HUES48 (cell line): Measurements from ENCODE around the gene SERPINA4.

Experiments
- H3K27ac ChIP-seq: one replicate; pipeline ENCODE4 v1.7.0; 2013; ENCODE audit warnings: low read depth, low read length, inconsistent platforms
- H3K27me3 ChIP-seq: 2 replicates; pipeline ENCODE4 v1.6.1; 2013; ENCODE audit warnings: mild to moderate bottlenecking, low read length; ENCODE audit not compliant: control insufficient read depth, insufficient read depth
- H3K36me3 ChIP-seq: 2 replicates; pipeline ENCODE4 v1.6.1; 2013; ENCODE audit warnings: low read length; ENCODE audit not compliant: control insufficient read depth, insufficient read depth
- H3K4me1 ChIP-seq: 2 replicates; pipeline ENCODE4 v1.6.1; 2013; ENCODE audit warnings: mild to moderate bottlenecking, low read length; ENCODE audit not compliant: control insufficient read depth, insufficient read depth
- H3K4me3 ChIP-seq: 2 replicates; pipeline ENCODE4 v1.5.1; 2013; ENCODE audit warnings: mild to moderate bottlenecking, low read depth, low read length
- H3K9ac ChIP-seq: 2 replicates; pipeline ENCODE4 v1.6.1; 2013; ENCODE audit warnings: mild to moderate bottlenecking, low read depth, low read length, moderate library complexity
- H3K9me3 ChIP-seq: 2 replicates; pipeline ENCODE4 v1.6.1; 2013; ENCODE audit warnings: low read length; ENCODE audit not compliant: control insufficient read depth, insufficient read depth

The SERPINA4 gene

DNA sequence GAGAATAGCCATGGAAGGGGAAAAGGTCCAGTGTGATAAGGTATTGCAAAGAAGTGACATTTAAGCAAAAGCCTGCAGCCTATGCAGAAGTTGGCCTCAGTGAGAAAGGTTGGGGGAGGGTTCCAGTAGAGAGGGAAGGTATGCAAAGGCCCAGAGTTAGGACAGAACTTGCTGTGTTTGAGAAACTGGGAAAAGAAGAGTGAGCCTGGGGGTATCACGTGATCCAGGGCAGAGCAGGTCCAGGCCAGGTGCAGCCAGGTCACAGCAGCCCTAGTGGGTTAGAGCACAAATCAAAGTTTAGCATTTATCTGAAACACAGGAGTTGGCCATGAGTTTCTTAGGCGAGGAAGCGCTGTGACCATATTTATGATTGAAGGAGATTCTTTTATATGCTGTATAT lies 21.6 kb downstream of the SERPINA4 start:
- no peak overlapping the region for H3K4me3 ChIP-seq
- H3K9ac ChIP-seq: no peak overlapping the region
- H3K27ac ChIP-seq: no peak overlapping the region
- H3K27me3 ChIP-seq: no peaks in the 10 kb centered on the region
- peaks cover 10% of the 10 kb centered on the region for H3K9me3 ChIP-seq
- H3K4me1 ChIP-seq: no peaks in the 10 kb centered on the region
- H3K36me3 ChIP-seq: no peaks in the 10 kb centered on the region

- H3K4me3 ChIP-seq: no peak overlapping the region
- H3K27ac ChIP-seq: no peak overlapping the region
- H3K9ac ChIP-seq: no peak overlapping the region
- no peaks in the 10 kb centered on the region for H3K27me3 ChIP-seq
- H3K4me1 ChIP-seq: no peaks in the 10 kb centered on the region
- H3K36me3 ChIP-seq: no peaks in the 10 kb centered on the region
- H3K9me3 ChIP-seq: peaks cover 10% of the 10 kb centered on the region; the same call in 1 of the 2 replicates
These were observed 22.3 kb downstream of the SERPINA4 start for GRCh38 chr14:94583557-94583956.

DNA sequence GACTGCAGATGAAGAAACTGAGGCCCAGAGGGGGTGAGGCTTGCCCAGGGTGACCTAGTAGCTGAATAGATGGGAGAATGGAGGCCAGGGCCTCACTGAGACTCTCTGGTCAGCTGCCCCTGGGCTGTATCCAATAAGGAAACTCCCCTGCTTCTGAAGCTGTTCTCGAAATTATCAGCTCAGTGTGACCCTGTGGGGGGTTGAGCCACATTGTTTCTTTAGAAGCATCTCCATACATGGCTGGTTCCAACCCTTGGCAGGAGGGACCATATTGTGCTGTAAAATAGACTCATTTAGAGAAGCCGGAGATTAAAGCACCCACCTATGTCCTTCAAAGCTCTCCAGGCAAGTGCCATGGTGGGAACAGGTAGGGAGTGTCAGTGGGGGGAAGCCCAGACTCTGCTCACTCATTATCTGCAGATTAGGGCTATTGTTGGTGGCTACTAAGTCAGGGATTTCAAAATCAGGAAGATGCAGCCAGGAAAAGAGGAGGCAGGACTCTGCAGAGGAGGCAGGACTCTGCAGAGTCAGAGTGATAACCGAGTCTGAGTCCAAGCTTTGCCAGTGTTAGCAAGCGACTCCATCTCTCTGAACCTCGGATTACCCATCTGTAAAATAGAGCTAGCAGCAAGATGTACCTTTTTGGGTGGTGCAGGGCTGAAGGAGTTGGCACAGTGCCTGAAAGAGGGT lies 23.5 kb downstream of the SERPINA4 start:
- Histone ChIP-seq H3K4me1 (no peaks in the 10 kb centered on the region), H3K4me3 (no peak overlapping the region), H3K27ac (no peak overlapping the region), H3K36me3 (no peaks in the 10 kb centered on the region), H3K27me3 (no peaks in the 10 kb centered on the region), H3K9me3 (peaks cover 10% of the 10 kb centered on the region; the same call in 1 of the 2 replicates), H3K9ac (no peak overlapping the region)

DNA sequence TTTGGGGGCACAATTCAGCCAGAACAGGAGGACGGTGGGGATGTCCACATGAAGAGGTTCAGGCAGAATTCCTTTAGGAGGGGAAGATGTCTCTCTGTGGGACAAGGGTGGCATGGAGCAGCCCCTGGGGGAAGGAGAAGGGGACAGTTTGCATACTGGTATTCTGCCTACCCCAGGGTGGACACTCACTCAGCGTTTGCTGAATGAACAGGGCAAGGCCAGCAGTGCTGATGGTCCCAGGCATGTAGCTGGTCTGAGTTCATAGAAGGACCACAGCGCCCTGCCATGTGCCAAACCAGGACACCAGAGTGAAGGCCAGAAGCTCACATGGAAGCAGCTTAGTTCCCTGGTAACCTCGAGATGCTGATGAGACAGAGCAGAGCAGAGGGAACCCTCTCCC lies 25.4 kb downstream of the SERPINA4 start:
- Histone ChIP-seq H3K9ac (no peak overlapping the region), H3K4me3 (no peak overlapping the region), H3K27me3 (no peaks in the 10 kb centered on the region), H3K4me1 (no peaks in the 10 kb centered on the region), H3K36me3 (no peaks in the 10 kb centered on the region), H3K27ac (no peak overlapping the region), H3K9me3 (peaks cover 11% of the 10 kb centered on the region; the same call in 1 of the 2 replicates)

- Histone ChIP-seq H3K9ac (no peak overlapping the region), H3K4me1 (no peaks in the 10 kb centered on the region), H3K27ac (no peak overlapping the region), H3K4me3 (no peak overlapping the region), H3K36me3 (no peaks in the 10 kb centered on the region), H3K9me3 (peaks cover 11% of the 10 kb centered on the region; the same call in 1 of the 2 replicates), H3K27me3 (no peaks in the 10 kb centered on the region)
These were observed 27.1 kb downstream of the SERPINA4 start for GRCh38 chr14:94588311-94588710.

- Histone ChIP-seq H3K36me3 (no peaks in the 10 kb centered on the region), H3K9me3 (peaks cover 5% of the 10 kb centered on the region; the same call in 1 of the 2 replicates), H3K9ac (no peak overlapping the region), H3K4me1 (no peaks in the 10 kb centered on the region), H3K27me3 (no peaks in the 10 kb centered on the region), H3K27ac (no peak overlapping the region), H3K4me3 (no peak overlapping the region)
These were observed 29.8 kb downstream of the SERPINA4 start for GRCh38 chr14:94591073-94591472.

DNA sequence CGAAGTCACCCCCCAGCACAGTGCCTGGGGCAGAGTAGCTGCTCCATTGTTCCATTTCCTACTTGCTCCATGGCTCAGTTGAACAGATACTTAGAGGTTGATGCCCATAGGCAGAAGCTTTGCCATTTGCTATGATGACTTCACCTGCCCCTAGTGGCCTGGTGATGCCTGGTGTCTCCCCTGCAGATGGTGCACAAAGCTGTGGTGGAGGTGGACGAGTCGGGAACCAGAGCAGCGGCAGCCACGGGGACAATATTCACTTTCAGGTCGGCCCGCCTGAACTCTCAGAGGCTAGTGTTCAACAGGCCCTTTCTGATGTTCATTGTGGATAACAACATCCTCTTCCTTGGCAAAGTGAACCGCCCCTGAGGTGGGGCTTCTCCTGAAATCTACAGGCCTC lies 30.6 kb downstream of the SERPINA4 start:
- Histone ChIP-seq H3K9me3 (0 out of 2 replicates have a peak, but pooled peaks cover 5% of the 10 kb centered on the region), H3K4me1 (no peaks in the 10 kb centered on the region), H3K4me3 (no peak overlapping the region), H3K27ac (no peak overlapping the region), H3K27me3 (no peaks in the 10 kb centered on the region), H3K36me3 (no peaks in the 10 kb centered on the region), H3K9ac (no peak overlapping the region)

DNA sequence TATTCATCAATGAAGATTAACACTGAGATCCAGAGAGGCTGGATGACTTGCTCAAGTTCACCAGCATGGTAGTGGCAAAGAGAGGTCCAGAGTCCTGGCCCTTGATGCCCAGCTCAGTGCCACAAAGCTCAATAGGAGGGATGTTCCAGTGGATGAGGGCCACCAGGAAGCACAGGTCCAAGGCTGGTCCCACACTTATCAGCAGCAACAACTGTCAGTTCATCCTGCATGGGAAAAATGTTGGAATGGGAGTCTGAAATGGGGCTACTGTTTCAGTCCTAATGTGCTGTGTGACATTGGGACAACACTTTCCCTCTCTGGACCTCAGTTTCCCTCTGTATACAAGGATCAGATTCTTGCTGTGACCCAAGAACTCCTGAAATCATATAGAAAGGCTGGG lies 31.2 kb downstream of the SERPINA4 start:
- Histone ChIP-seq H3K27me3 (no peaks in the 10 kb centered on the region), H3K9ac (no peak overlapping the region), H3K9me3 (0 out of 2 replicates have a peak, but pooled peaks cover 5% of the 10 kb centered on the region), H3K4me3 (no peak overlapping the region), H3K36me3 (no peaks in the 10 kb centered on the region), H3K27ac (no peak overlapping the region), H3K4me1 (no peaks in the 10 kb centered on the region)

GRCh38 chr14:94593376-94593748 lies 32.1 kb downstream of the SERPINA4 start:
- H3K36me3 ChIP-seq: no peaks in the 10 kb centered on the region
- no peak overlapping the region for H3K4me3 ChIP-seq
- no peak overlapping the region for H3K27ac ChIP-seq
- no peak overlapping the region for H3K9ac ChIP-seq
- no peaks in the 10 kb centered on the region for H3K4me1 ChIP-seq
- no peaks in the 10 kb centered on the region for H3K27me3 ChIP-seq
- 0 out of 2 replicates have a peak, but pooled peaks cover 5% of the 10 kb centered on the region for H3K9me3 ChIP-seq

GRCh38 chr14:94593749-94594431 lies 32.6 kb downstream of the SERPINA4 start:
- no peak overlapping the region for H3K27ac ChIP-seq
- H3K9me3 ChIP-seq: 0 out of 2 replicates have a peak, but pooled peaks cover 5% of the 10 kb centered on the region
- peaks cover 4% of the 10 kb centered on the region for H3K4me1 ChIP-seq
- H3K27me3 ChIP-seq: no peaks in the 10 kb centered on the region
- H3K4me3 ChIP-seq: no peak overlapping the region
- no peaks in the 10 kb centered on the region for H3K36me3 ChIP-seq
- no peak overlapping the region for H3K9ac ChIP-seq

- Histone ChIP-seq H3K9ac (no peak overlapping the region), H3K36me3 (no peaks in the 10 kb centered on the region)
These were observed 33.2 kb downstream of the SERPINA4 start for GRCh38 chr14:94594441-94594840.

More at GRCh38 chr14:94594441-94594840, 33.2 kb downstream of the SERPINA4 start:
- Histone ChIP-seq H3K9me3 (0 out of 2 replicates have a peak, but pooled peaks cover 5% of the 10 kb centered on the region), H3K27me3 (no peaks in the 10 kb centered on the region), H3K4me3 (no peak overlapping the region), H3K4me1 (peaks cover 8% of the 10 kb centered on the region), H3K27ac (no peak overlapping the region)
